ENCODE measurements around the gene ENO3. TPM values are rescaled to one million over a fixed set of nuclear protein-coding genes. Genes with fewer than 3 reads are reported as not detected.

The ENO3 gene
- total RNA-seq, 1 donor from 2014 or later: 7.0 TPM

Other genes starting within 250 kb of the ENO3 start
- 33.5 and 64.0 TPM in 2 replicates for gene PELP1, start 247.0 kb upstream of the ENO3 start, total RNA-seq
- gene ARRB2, start 240.5 kb upstream of the ENO3 start, total RNA-seq: 6.6 and 9.6 TPM in 2 replicates
- gene MED11, start 219.7 kb upstream of the ENO3 start, total RNA-seq: 12.1 TPM in 2 replicates
- gene ZMYND15, start 211.3 kb upstream of the ENO3 start, total RNA-seq: 0.05 TPM in 1 of 2 replicates, not detected in the other
- gene CXCL16, start 211.2 kb upstream of the ENO3 start, total RNA-seq: 1.5 and 2.2 TPM in 2 replicates
- gene TM4SF5, start 179.2 kb upstream of the ENO3 start, total RNA-seq: not detected in 2 replicates
- gene VMO1, start 164.8 kb upstream of the ENO3 start, total RNA-seq: 0.51 TPM in 1 of 2 replicates, not detected in the other
- not detected in 2 replicates for gene GLTPD2, start 162.2 kb upstream of the ENO3 start, total RNA-seq
- gene PSMB6, start 155.0 kb upstream of the ENO3 start, total RNA-seq: 157 and 202 TPM in 2 replicates
- 35.1 and 47.2 TPM in 2 replicates for gene PLD2, start 144.0 kb upstream of the ENO3 start, total RNA-seq
- gene MINK1, start 117.8 kb upstream of the ENO3 start, total RNA-seq: 44.9 and 58.2 TPM in 2 replicates
- 0.68 and 1.1 TPM in 2 replicates for gene C17orf107, start 51.6 kb upstream of the ENO3 start, total RNA-seq
- gene CHRNE, start 48.0 kb upstream of the ENO3 start, total RNA-seq: 0.85 and 3.6 TPM in 2 replicates
- gene GP1BA, start 18.8 kb upstream of the ENO3 start, total RNA-seq: not detected in 2 replicates
- gene SLC25A11, start 11.1 kb upstream of the ENO3 start, total RNA-seq: 59.2 and 67.8 TPM in 2 replicates
- gene RNF167, start 10.9 kb upstream of the ENO3 start, total RNA-seq: 13.6 and 23.7 TPM in 2 replicates
- 298 and 729 TPM in 2 replicates for gene PFN1, start 2.6 kb upstream of the ENO3 start, total RNA-seq
- 57.5 and 64.1 TPM in 2 replicates for gene SPAG7, start 16.7 kb downstream of the ENO3 start, total RNA-seq
- gene CAMTA2, start 36.6 kb downstream of the ENO3 start, total RNA-seq: 4.9 and 11.4 TPM in 2 replicates
- 0.33 and 0.34 TPM in 2 replicates for gene INCA1, start 46.4 kb downstream of the ENO3 start, total RNA-seq
- gene KIF1C, start 46.8 kb downstream of the ENO3 start, total RNA-seq: 105 and 189 TPM in 2 replicates
- gene SLC52A1, start 84.3 kb downstream of the ENO3 start, total RNA-seq: 0.17 and 0.47 TPM in 2 replicates
- 1.9 and 2.0 TPM in 2 replicates for gene ZFP3, start 127.3 kb downstream of the ENO3 start, total RNA-seq
- 6.2 and 6.3 TPM in 2 replicates for gene ZNF232, start 160.8 kb downstream of the ENO3 start, total RNA-seq
- gene USP6, start 164.9 kb downstream of the ENO3 start, total RNA-seq: 0.05 TPM in 1 of 2 replicates, not detected in the other
- gene ZNF594, start 240.7 kb downstream of the ENO3 start, total RNA-seq: 3.4 and 4.8 TPM in 2 replicates